ENCODE data around the gene KLK15. TPM values are rescaled to one million over a fixed set of nuclear protein-coding genes. Genes with fewer than 3 reads are reported as not detected.

Gene KLK15
- total and polyA plus RNA-seq, 2 of the 4 experiments (the other 2 are of a cell fraction), result not detected

- dilution Hi-C loops (cut with HindIII; ENCODE audit: low sequenced_read_pairs, unreplicated experiment), result no loop called here
- POLR2A ChIA-PET (ENCODE audit: unreplicated experiment), result no interaction called here
- no peak for ATAC-seq (ENCODE audit: low read depth)
Observed at GRCh38 chr19:50882188-50882587, 48.8 kb upstream of the KLK15 start.

More at GRCh38 chr19:50882188-50882587, 48.8 kb upstream of the KLK15 start:
- no TSS peak for BruUV-seq (replicated peaks)
- Histone ChIP-seq H3K9ac (ENCODE audit: low read depth, low read length) (no peak overlapping the region), H3K4ac (ENCODE audit: low read depth, low read length) (no peak overlapping the region), H3K4me3 (ENCODE audit: insufficient read depth, low read depth, low read length) (no peak overlapping the region), H3K36me3 (ENCODE audit: control insufficient read depth, insufficient read depth, low read length) (no peaks in the 10 kb centered on the region), H3K79me1 (ENCODE audit: low read depth in 1 of 2, low read length in 2 of 2) (no peaks in the 10 kb centered on the region), H3K4me1 (ENCODE audit: control insufficient read depth, insufficient read depth, low read length) (no peaks in the 10 kb centered on the region), H3K4me2 (ENCODE audit: low read depth, low read length) (no peak overlapping the region), H3K27me3 (ENCODE audit: control insufficient read depth, insufficient read depth, low read length) (no peaks in the 10 kb centered on the region; the same call in none of the 2 replicates), H2BK15ac (ENCODE audit: low read depth, low read length) (no peak overlapping the region), H2AFZ (replicated peaks; ENCODE audit: low read length, poor library complexity) (no peak overlapping the region), H2AK9ac (replicated peaks; ENCODE audit: low read depth, low read length, poor library complexity) (no peak overlapping the region), H3K27ac (ENCODE audit: insufficient read depth, low read length) (no peak overlapping the region), H4K20me1 (ENCODE audit: insufficient read depth, low read length) (no peaks in the 10 kb centered on the region), H3K23ac (ENCODE audit: low read depth, low read length) (no peak overlapping the region), H2BK20ac (ENCODE audit: low read depth, low read length) (no peak overlapping the region), H3K9me1 (ENCODE audit: insufficient read depth, low read length) (no peaks in the 10 kb centered on the region), H3K56ac (ENCODE audit: extremely low read depth, insufficient read depth, low read length) (no peak overlapping the region), H4K5ac (ENCODE audit: low read depth, low read length) (no peak overlapping the region), H4K91ac (ENCODE audit: insufficient read depth, low read depth, low read length) (no peak overlapping the region), H3K9me3 (ENCODE audit: control insufficient read depth, insufficient read depth, low read length) (no peaks in the 10 kb centered on the region), H2AK5ac (ENCODE audit: low read depth, low read length) (no peak overlapping the region), H2BK5ac (ENCODE audit: low read depth, low read length, poor library complexity, severe bottlenecking) (no peak overlapping the region), H3K14ac (replicated peaks; ENCODE audit: low read depth, low read length) (no peak overlapping the region), H3K18ac (ENCODE audit: low read depth, low read length) (no peak overlapping the region), H4K8ac (ENCODE audit: low read depth in 2 of 2, low read length in 2 of 2) (no peak overlapping the region), H2BK120ac (ENCODE audit: low read depth, low read length) (no peak overlapping the region)
- intact Hi-C loops (cut with micrococcal nuclease) (no loop called here), in situ Hi-C loops (cut with MboI; ENCODE audit: low sequenced_read_pairs) (no loop called here)
- TF ChIP-seq RAD21 (IDR thresholded peaks at IDR 0.05; ENCODE audit: low read length) (no peak), CEBPB (IDR thresholded peaks at IDR 0.05; ENCODE audit: low read depth, low read length) (no peak), POLR2A (IDR thresholded peaks at IDR 0.05; ENCODE audit: low read depth, low read length) (no peak), CHD1 (IDR thresholded peaks at IDR 0.05; ENCODE audit: low read depth, low read length) (no peak), CTCF (conservative IDR thresholded peaks at IDR 0.05; ENCODE audit: low read depth, low read length) (no peak), NFE2L2 (IDR thresholded peaks at IDR 0.05; ENCODE audit: low read depth, low read length) (no peak), MAZ (IDR thresholded peaks at IDR 0.05; ENCODE audit: borderline replicate concordance, low read depth, low read length) (no peak), BHLHE40 (IDR thresholded peaks at IDR 0.05; ENCODE audit: low read depth, low read length) (no peak), RFX5 (IDR thresholded peaks at IDR 0.05; ENCODE audit: low read depth, low read length) (no peak), USF2 (IDR thresholded peaks at IDR 0.05; ENCODE audit: low read depth, low read length) (no peak), MAFK (IDR thresholded peaks at IDR 0.05; ENCODE audit: low read depth, low read length) (no peak), FOS (IDR thresholded peaks at IDR 0.05; ENCODE audit: low read depth, low read length) (no peak), ELK1 (IDR thresholded peaks at IDR 0.05; ENCODE audit: borderline replicate concordance, low read depth, low read length) (no peak), SMC3 (IDR thresholded peaks at IDR 0.05; ENCODE audit: low read depth, low read length) (no peak), RCOR1 (IDR thresholded peaks at IDR 0.05; ENCODE audit: insufficient replicate concordance, low read length) (no peak), MXI1 (IDR thresholded peaks at IDR 0.05; ENCODE audit: borderline replicate concordance, low read depth, low read length) (no peak)
- WGBS, 2 experiments (ENCODE audit: extremely low coverage in 2 of 2, insufficient read length in 1 of 2), result no CpG with 5 or more reads among the region's 3 CpGs
- DNase-seq, result no peak
- CTCF ChIA-PET, result no interaction called here

All from IMR-90 (cell line).